ENCODE results near the gene FAM50A.
A peak's percentile ranks its signal among the peaks of the same experiment; 100 is the strongest.

Gene FAM50A

DNA sequence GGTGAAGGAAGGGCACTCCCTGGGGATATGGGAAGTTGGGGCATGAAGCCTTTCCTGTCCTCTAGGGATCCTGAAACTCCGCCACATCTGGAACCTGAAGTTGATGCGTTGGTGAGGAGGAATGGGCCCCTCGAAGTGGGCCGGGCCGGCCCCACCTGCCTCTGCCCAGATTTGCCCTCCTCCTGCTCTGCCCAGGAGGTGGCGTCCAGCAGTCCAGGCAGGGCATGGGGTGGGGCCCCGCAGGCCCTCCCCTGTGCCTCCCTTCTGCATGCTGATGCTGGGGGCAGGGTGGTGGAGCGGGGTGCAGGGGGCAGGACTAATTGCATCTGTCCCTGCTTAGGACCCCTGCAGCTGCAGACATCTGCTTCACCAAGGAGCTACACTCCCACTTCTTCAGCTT is 30.8 kb upstream of the FAM50A start:
- no peak for DNase-seq (ENCODE audit: low read depth)

DNA sequence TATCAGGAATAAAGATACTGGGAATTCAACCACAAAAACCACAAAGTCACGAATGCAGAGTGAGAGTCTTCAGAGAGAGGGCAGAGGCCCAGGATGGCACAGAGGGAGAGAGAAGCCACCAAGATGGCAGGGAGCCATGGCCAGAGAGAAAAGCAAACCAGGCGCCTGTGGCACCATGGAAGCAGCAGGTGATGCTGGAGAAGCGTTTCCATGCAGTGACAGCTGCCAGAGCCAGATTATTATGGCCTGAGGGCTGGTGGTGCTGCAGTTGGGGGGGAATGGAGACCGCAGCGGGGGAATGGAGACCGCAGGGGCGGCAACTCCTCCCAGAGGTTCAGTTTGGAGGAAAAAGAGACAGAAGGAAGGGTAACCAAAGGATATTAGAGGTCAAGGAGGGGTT is 26.8 kb upstream of the FAM50A start:
- DNase-seq (ENCODE audit: low read depth), result no peak

DNA sequence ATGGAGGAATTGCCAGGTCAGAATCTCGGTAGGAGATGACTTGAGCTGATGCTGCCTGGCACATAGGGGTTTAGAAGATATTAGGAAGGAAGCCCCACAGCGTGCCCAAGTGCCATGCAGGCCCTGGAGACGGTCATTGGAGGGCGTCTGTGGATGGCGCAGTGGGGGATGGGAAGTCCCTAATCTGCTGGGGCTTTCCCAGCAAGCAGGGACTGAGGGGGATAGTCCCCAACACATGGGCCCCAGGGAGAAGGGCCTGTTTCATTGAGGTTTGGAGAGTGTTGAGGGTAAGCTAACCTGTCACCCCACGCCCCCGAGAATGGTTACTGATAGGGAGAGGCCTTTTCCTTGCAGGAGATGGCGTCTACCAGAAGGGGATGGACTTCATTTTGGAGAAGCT is 24.8 kb upstream of the FAM50A start:
- no peak for DNase-seq (ENCODE audit: low read depth)

DNA sequence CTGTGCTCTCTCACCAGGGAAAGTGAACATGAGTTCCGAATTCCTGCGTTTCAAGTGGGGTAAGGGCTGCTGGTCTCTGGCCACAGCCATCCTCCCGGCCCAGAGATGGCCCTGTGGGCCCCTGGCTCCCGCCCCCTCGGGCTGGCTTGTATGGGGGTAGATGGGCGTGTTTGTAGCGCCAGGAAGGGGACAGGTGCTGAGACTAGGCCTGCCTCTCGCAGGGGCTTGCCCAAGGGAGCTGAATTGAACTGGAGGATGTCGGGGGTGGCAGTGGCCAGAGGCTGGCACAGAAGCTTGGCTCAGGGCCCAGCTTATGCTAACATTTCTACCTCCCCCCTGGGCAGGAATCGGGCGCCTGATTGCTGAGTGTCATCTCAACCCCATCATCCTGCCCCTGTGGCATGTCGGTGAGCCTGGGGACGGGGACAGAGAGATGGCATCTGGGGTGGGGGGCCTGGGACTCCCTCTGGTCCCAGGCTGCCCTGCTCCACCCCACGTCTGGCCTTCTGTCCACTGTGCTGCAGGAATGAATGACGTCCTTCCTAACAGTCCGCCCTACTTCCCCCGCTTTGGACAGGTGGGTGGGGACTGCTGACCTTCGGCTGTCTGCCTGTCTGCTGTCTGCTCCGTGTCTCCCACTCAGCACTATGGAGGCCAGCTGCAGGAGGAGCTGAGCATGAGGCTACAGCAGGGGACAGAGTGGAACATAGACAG is 24.1 kb upstream of the FAM50A start:
- no peak for DNase-seq (ENCODE audit: low read depth)

DNA sequence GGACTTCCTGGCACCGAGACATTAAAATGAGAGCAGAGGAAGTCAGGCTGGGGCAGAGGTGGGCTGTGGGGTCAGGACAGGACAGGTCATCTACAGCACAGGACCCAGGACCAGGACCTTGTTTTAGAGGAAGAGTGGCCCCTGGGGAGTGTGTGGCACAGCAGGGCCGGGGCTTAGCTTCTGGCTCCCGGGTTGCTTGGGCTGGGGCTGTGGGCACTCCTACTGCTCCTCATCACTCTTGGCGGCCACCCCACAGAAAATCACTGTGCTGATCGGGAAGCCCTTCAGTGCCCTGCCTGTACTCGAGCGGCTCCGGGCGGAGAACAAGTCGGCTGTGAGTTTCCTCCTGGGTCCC is 23.6 kb upstream of the FAM50A start:
- no peak for DNase-seq (ENCODE audit: low read depth)

DNA sequence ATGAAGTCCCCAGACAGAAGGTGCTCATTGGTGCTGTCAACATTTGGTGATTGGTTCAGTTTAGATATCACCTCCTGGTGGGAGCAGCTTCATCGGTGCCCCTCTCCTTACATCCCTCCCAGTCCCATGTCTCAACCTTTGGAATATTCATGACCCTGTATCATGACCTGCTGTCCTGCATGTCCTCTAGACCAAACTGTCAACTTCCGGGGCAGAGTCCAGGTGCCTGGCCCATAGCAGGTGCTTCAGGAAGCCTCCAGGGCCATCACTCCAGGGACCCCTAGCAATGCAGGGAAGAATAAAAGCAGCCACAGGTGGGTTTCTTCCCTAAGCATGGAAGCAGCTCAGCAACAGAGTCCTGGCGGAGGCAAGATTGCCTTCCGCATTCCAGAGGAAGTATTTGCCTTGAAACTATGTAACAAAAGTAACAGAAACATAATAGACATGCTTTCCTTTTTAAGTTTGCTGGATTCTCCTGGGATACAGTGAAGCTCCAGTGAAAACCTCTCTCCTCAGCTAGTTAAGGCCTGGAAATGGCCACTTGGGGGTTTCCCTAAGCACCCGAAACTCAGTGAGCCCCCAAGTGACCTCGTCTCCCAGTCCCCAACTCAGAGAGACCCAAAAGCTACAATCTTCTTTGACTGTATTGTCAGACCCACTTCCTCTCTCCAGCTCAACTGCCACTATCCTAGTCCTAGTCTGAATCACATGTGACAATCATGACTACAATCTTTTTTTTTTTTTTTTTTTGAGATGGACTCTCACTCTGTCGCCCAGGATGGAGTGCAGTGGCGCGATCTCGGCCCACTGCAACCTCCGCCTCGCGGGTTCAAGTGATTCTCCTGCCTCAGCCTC is 16.8 kb upstream of the FAM50A start:
- no peak for DNase-seq (ENCODE audit: low read depth)

DNA sequence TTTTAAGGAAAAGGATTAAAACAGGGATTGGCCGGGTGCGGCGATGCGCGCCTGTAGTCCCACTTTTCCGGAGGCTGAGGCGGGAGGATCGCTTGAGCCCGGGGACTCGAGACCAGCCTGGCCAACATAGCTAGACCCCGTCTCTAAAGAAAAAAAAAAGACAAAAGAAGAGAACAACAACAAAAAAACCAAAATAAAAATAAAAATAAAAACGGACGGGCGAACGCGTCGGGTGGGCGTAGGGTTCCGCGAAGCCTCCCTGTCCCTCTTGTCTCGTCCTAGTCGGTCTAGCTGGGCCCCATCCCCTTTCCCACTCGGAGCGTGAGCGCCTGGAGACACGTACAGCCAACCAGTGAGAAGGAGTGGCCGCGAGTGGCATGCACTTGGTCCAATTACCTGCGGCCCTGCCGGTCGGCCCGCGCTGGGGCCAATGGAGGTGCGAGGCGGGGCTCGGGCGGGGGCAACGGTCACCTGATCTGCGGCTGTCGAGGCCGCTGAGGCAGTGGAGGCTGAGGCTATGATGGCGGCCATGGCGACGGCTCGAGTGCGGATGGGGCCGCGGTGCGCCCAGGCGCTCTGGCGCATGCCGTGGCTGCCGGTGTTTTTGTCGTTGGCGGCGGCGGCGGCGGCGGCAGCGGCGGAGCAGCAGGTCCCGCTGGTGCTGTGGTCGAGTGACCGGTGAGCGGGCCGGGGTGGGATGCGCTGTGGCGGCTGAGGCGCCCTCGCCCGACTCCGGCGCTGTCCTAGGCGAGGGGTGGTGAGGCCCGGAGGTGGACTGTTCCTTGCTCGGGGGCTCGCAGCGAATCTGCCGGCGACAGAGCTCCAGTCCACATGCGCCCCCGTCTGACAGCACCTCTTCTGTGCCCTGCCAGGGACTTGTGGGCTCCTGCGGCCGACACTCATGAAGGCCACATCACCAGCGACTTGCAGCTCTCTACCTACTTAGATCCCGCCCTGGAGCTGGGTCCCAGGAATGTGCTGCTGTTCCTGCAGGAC is 15.5 kb upstream of the FAM50A start, which contains the start of gene ATP6AP1:
Gene ATP6AP1 (plus strand): TSS at position 502 of the 996 bp plus-strand sequence. CDS start 16 bp downstream, at position 518.
- DNase-seq (ENCODE audit: low read depth), result peak; percentile 82

DNA sequence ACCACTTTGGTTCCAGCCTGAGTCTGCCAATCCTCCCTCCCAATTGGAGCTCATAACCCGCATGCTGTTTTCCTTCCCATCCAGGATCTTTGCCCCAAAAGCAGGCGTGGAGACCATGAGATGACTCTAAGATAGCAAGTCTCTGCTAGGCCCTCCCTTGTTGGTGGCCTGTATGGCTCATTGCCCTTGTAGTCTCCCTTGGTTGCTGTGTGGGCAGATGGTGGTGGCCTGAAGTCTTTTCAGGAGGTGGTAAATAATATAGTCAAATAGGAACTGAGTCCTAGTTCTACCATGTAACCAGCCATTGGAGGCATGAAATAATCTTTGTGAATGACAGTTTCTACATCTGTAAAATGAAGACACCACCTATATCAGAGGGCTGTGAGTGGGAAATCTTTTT is 14.2 kb upstream of the FAM50A start:
- no peak for DNase-seq (ENCODE audit: low read depth)

DNA sequence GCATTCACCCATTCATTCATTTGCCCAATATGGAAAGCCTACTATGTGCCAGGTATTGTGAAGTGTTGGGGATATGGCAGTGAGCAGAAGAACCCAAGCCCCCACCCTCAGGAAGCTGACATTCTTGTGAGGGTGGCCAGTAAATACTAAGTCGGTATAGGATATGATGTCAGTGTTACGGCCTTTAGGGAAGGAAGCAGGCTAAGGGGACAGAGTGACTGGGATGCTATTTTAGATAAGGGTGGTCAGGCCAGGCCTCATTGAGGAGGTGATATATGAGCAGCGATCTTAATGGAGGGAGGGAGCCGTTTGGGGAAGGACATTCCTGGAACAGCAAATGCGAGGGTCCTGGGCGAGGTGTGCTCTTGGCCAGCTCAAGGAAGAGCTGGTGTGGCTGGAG is 13.5 kb upstream of the FAM50A start:
- DNase-seq (ENCODE audit: low read depth), result no peak

DNA sequence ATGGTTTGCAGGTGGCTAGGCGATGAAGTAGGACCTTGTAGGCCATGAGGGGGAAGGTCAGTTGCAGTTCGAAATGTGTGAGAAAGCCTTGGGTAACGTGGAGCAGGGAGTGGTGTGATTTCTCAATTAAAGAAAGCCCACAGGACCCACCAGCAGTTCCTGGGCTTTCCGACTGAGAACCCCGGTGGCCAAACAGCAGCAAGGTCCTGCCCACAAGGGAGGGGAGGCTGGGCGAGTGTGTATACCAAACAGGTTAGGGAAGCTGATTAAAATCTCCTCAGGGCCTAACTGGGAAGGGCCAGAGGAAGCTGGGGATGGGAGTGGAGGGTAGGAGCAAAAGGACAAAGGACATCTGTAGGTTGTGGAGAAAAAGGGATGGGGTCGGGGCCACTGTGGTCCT is 13.0 kb upstream of the FAM50A start:
- no peak for DNase-seq (ENCODE audit: low read depth)

DNA sequence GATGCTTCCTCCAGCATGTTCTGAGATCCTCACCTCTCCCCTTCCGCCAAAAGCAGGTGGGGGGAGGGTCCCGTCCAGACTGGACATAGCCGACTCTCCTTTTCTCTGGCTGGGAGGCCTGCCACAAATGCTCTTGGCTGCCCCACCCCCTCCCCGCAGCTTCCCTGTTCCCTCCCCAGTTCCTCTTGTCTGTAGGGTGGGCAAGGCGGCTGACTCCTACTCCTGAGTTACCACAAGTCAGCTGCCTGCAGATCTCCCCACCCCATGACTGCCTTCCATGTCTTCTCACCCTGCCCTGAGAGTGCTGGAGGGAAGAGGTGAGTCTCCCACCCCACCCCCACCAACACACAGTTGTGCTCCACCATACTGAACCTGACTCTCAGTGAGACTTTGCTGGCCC is 12.6 kb upstream of the FAM50A start:
- no peak for DNase-seq (ENCODE audit: low read depth)

DNA sequence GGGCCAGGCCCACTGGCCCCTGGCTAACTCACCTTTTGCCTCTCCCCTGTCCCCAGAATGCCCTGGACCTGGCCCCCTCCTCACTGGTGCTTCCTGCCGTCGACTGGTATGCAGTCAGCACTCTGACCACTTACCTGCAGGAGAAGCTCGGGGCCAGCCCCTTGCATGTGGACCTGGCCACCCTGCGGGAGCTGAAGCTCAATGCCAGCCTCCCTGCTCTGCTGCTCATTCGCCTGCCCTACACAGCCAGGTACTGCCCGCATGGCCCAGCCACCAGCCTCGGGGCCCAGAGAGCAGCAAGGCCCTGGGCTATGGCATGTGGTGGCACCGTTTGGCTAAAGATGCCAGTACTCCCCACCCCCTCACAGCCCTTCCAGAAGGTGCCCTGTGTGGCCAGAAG is 11.7 kb upstream of the FAM50A start:
- no peak for DNase-seq (ENCODE audit: low read depth)

DNA sequence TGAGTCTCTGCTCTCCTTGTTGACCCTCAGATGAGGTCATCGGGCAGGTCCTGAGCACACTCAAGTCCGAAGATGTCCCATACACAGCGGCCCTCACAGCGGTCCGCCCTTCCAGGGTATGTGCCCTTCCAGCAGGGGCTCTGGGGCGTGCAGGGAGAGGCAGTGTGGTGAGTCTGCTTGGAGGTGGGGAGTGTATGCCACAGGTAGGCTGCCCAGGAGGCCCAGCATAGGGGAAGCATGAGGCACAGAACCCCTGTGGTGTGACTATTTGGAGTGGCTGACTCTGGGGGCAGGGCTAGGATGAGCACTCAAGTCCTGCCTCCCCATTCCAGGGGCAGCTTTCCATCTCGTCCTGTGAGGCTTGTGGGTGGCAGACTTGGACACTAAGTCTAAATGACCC is 10.3 kb upstream of the FAM50A start:
- DNase-seq (ENCODE audit: low read depth), result no peak

DNA sequence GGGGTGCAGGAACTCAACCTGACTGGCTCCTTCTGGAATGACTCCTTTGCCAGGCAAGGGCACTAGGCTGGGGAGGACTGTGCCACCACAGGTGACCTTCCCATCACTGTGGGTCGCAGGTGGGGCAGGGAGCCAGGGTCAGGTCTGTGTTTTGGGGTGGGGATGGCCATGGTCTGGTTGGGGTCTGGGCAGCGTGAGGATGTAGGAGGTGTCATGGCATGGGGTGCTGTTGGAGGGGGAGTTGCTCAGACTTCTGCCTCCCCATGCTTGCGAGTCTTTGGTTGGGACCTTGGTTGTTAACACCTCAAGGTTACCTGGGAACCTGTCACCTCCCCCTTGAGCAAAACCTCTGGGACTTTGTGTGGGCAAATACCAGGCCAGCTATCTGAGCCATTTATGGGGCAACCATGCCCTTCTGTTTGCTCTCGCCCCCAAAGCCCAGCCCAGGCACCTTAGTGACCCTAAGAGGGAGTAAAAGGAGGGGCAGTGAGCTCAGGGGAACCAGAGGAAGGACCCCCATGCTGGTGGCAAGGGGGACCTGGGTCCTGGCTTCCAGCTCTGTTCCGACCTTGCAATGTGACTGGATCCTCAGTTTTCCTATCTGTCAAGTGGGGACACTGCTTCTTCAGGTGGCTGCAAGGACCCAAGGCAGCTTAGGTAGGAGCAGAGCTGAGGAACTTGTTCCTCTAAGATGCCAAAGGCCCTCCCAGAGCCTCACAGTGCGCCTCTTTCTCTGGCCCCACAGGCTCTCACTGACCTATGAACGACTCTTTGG is 9.4 kb upstream of the FAM50A start:
- DNase-seq (ENCODE audit: low read depth), result no peak

DNA sequence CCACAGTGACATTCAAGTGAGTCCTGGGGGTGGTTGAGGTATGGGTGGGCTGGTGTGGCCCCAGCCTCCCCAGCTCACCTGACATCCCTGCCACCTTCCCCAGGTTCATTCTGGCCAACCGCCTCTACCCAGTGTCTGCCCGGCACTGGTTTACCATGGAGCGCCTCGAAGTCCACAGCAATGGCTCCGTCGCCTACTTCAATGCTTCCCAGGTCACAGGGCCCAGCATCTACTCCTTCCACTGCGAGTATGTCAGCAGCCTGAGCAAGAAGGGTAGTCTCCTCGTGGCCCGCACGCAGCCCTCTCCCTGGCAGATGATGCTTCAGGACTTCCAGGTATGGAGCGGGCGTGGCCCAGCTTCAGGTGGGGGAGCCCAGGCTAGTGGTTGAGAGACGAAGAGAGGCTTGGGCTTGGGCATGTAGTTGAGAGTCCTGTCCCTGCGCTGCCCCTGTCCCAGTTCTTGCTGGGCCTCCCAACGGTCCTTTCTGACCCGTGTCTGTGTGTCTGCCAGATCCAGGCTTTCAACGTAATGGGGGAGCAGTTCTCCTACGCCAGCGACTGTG is 8.7 kb upstream of the FAM50A start:
- DNase-seq (ENCODE audit: low read depth), result no peak

DNA sequence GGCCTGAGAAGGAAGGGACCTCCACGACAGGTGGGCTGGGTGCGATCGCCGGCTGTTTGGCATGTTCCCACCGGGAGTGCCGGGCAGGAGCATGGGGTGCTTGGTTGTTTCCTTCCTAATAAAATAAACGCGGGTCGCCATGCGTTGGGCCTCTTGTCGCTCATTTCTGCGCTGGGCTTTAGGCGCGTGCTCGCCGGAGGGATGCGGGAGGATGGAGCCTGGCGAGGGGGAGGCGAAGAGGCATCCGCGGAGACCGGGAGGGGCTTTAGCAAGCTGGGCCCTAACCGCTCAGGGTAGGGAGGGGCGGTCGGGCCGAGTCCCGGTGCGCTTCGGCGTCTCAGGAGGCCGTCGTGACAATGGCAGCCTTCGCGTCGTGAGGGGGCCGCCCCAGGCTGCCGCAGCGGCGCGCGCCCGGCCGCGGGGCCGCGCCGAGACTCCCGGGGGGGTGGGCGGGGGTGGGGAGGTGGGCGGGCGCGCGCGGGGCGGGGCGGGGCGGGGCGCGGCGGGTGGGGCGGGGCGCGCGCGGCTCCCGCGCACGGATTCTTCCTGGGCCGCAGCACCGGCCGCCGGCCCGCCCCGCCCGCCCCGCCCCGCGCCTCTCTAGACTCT is 7.5 kb upstream of the FAM50A start:
- peak; percentile 43 for DNase-seq (ENCODE audit: low read depth)

DNA sequence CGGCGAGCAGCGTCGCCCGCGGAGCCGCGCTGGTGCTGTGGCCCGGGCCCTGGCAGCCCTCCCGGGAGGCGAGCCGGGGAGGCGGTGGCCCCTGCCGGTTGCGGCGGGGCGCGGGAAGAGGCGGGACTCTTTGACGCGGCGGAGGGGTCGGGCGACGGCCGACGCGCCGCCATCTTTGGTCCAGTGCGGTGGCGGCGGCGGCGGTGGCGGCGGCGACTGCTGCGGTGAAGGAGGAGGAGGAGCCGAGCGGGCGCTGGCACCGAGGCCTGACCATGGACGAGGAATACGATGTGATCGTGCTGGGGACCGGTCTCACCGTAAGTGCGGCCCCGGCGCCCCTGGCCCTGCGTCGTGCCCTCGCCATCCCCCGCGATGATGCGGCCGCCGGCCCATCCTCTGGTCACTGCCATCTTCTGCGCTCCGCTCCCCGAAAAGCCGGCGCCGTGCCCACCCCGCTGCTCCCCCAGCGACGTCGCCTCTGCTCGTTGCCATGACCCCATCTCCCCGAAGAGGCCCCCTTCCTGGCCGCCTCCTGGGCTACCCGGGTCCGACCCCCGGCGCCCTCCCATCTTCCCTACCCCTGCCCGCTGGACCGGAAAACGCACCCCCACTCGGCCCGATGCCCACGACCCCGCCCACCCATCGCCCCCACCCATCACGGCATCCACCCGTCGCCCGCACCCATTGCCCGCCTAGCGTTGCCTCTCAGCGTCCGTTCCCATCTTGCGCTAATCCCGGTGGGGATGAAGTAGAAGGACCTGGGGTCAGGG is 6.8 kb upstream of the FAM50A start, which contains the start of gene GDI1:
Gene GDI1 (plus strand): TSS at position 172 of the 770 bp plus-strand sequence. CDS start 101 bp downstream, at position 273.
- DNase-seq (ENCODE audit: low read depth), result no peak

DNA sequence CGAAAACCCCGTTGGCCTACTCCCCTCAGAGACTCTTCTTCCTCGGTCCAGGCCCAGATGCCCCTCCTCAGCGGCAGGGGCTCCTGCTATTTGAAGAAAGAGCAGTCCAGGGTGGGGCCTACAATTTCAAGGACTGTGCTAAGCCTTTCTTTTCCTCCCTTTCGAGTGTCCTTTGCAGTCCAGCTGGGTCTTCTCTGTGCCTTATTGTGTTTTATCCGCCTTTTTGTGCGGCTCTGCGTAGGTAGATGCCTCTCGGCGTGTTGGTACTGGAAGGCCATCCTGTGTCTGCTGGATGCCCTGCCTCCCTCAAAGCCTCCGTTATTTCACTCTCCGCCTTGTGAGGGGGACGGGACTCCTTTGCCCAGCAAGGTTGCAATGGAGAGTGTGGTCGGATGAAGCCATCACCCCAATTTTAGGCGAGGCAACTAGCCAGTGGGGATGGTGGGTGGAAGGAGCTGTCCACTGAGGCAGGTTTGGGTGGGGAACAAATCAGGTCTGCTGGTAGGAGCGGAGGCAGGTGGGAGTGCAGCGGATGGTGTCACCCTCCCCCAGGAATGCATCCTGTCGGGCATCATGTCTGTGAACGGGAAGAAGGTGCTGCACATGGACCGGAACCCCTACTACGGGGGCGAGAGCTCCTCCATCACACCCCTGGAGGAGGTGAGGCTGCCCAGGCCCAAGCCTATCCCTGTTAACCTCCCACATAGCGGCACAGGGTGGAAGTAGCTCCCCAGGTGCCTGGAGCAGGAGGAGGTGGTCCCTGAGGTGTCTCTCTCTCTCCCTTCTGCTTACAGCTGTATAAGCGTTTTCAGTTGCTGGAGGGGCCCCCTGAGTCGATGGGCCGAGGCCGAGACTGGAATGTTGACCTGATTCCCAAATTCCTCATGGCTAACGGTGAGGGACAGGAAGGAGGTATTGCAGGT is 5.7 kb upstream of the FAM50A start:
- no peak for DNase-seq (ENCODE audit: low read depth)

DNA sequence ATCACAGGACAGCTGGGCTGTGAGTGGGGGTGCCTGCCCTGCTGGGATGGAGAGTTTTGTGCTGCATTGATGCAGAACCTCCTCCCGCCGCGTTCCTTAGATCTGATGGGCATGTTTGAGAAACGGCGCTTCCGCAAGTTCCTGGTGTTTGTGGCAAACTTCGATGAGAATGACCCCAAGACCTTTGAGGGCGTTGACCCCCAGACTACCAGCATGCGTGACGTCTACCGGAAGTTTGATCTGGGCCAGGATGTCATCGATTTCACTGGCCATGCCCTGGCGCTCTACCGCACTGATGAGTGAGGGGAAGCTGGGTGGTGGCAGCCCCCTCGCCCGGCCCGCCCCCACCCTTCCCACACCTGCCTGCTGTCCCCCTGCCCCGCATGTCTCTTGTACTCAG is 4.1 kb upstream of the FAM50A start:
- DNase-seq (ENCODE audit: low read depth), result no peak
